GM12878 (cell line): Measurements from ENCODE around the gene DDR2.

ENCODE experiments used
- CHD4 ChIP-seq: fragments of 200-600 bp; sonication (generic); IDR thresholded peaks from 2 replicates; pipeline ENCODE4 v1.6.1; 2016; ENCODE audit warnings: mild to moderate bottlenecking
- CTCF ChIP-seq, 3 experiments: IDR thresholded peaks in 2 of 3; conservative IDR thresholded peaks in 1 of 3; 2 replicates each; pipeline ENCODE4 v1.5.1; 2011; ENCODE audit warnings: low read depth in 3 of 3, low read length in 3 of 3, mild to moderate bottlenecking in 3 of 3, control low read depth in 2 of 3, moderate library complexity in 2 of 3, inconsistent platforms in 1 of 3, mixed read lengths in 1 of 3; ENCODE audit not compliant: control insufficient read depth in 2 of 3, insufficient read depth in 1 of 3; ENCODE audit errors: extremely low read depth in 1 of 3
- NR2C1 ChIP-seq: fragments of 450-650 bp; IDR thresholded peaks from 2 replicates; pipeline ENCODE4 v1.6.1; 2017; ENCODE audit warnings: antibody characterized with exemption, mild to moderate bottlenecking, moderate library complexity

- TF ChIP-seq NR2C1, result no peak
- TF ChIP-seq CHD4, result no peak
- TF ChIP-seq CTCF (IDR thresholded peaks at IDR 0.05 in 2 of 3, conservative IDR thresholded peaks at IDR 0.05 in 1 of 3; ENCODE audit: control insufficient read depth in 2 of 3, extremely low read depth in 1 of 3, insufficient read depth in 1 of 3, low read depth in 3 of 3, low read length in 3 of 3), result no peak
Observed at GRCh38 chr1:162590686-162591085, 41.6 kb upstream of the DDR2 start.
